ENCODE data around the gene NPW. TPM values are rescaled to one million over a fixed set of nuclear protein-coding genes. Genes with fewer than 3 reads are reported as not detected.
A peak's percentile ranks its signal among the peaks of the same experiment; 100 is the strongest.

Gene NPW
- total and polyA plus RNA-seq, 9 of the 15 experiments (the other 6 are each of a cell fraction or from before 2014, with no cell fraction given): 0.14 to 4.0 (median 2.6) TPM; not detected in 4

DNA sequence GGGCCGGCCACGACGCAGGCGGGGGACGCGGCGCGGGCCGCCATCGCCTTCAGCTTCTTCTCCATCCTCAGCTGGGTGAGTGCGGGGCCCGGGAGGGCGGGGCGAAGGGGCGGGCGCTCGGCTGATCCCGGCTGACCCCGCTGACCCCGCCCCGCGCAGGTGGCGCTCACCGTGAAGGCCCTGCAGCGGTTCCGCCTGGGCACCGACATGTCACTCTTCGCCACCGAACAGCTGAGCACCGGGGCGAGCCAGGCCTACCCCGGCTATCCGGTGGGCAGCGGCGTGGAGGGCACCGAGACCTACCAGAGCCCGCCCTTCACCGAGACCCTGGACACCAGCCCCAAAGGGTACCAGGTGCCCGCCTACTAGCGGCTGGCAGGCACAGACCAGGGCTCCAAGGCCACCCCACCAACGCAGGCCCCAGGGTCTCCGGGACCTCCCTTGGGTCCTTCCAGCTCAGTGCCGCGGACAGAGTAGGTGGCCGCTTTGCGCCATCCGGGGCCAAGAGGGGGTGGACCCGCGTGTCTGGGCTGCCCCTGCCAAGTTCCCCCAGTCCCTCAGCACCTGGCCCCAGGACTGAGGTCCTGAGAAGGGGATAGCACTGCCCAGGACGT is 26.8 kb upstream of the NPW start (continued):
- TF ChIP-seq ZNF41 (CRISPR knock-in tag; conservative IDR thresholded peaks at IDR 0.05) (no peak), ZBTB8A (IDR thresholded peaks at IDR 0.05; ENCODE audit: partially characterized antibody) (no peak), NR2C2 (CRISPR knock-in tag; IDR thresholded peaks at IDR 0.05) (no peak), NR2C2 (tag; IDR thresholded peaks at IDR 0.05) (peak; percentile 77; the same call in 1 of the 2 replicates)

DNA sequence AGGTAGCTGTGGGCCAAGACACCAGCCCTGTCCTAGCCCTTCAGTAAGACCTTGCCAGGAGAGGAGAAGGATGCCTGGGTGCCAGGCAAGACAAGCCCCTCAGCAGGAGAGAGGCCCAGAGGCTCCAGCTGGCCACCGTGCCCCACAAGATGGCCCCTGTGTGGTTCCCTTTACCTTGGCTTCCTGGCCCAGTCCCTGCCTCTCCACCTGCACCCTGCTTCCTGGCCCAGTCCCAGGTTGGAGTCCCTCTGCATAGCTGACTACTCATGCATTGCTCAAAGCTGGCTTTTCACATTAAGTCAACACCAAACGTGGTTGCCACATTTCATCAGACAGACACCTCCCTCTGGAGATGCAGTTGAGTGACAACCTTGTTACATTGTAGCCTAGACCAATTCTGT is 25.9 kb upstream of the NPW start:
- Histone ChIP-seq H2AFZ (ENCODE audit: low read depth, low read length) (no peak overlapping the region), H3K79me2 (ENCODE audit: control insufficient read depth, insufficient read depth, low read length) (peaks cover 31% of the 10 kb centered on the region), H3K9me1 (ENCODE audit: control insufficient read depth, insufficient read depth, low read length) (no peaks in the 10 kb centered on the region), H3K4me1 (replicated peaks in 1 of 2; ENCODE audit: control insufficient read depth in 2 of 2, insufficient read depth in 2 of 2, low read length in 2 of 2) (peaks cover 29 to 59% of the 10 kb centered on the region in 2 experiments), H3K4me2 (ENCODE audit: insufficient read depth, low read length) (peak overlapping the region; percentile 87), H4K20me1 (replicated peaks; ENCODE audit: control insufficient read depth, insufficient read depth, low read length) (no peaks in the 10 kb centered on the region; the same call in 1 of the 2 replicates), H3K9ac (ENCODE audit: insufficient read depth in 1 of 2, low read depth in 2 of 2, low read length in 2 of 2) (peak overlapping the region; percentile 80 to 96), H3K9me3 (replicated peaks; ENCODE audit: control insufficient read depth, insufficient read depth, low read depth, low read length) (no peaks in the 10 kb centered on the region), H3K4me3 (peak overlapping the region; percentile 64), H3K36me3 (ENCODE audit: control insufficient read depth, insufficient read depth, low read length) (peaks cover 37% of the 10 kb centered on the region; the same call in 2 of the 3 replicates), H3K27me3 (ENCODE audit: control insufficient read depth in 2 of 2, insufficient read depth in 2 of 2, low read length in 2 of 2) (no peaks in the 10 kb centered on the region), H3K27ac (ENCODE audit: extremely low read depth, low read depth, low read length) (peak overlapping the region; percentile 94; the same call in 2 of the 3 replicates)
- DNase-seq (ENCODE audit: extremely low read depth in 1 of 4, low spot score in 3 of 4) (peak in 1 of 4 experiments; percentile 45), ATAC-seq (peak; percentile 5), FAIRE-seq (no peak)
- ChIA-PET POLR2A (interaction anchor here (0.6 to 5.5 kb wide), 8 partner anchors 11 to 161 kb away, joined by 3 to 50 read pairs (median 4); partner anchors contain the start of genes RNF151, RPS2 and TRAF7), CTCF (ENCODE audit: low intra/inter-chr PET ratio) (no interaction called here)
- WGBS (ENCODE audit: insufficient coverage, low coverage, missing lambda C conversion rate): 10% methylated on average over 2 of the region's 2 CpGs
- TSS peak; percentile 57 for BruUV-seq (replicated peaks)
- intact Hi-C loops (cut with micrococcal nuclease) (loop anchor here (2.0 kb wide), 1 partner anchor 15 kb away; the partner anchor contains the start of gene ZNF598), in situ Hi-C loops (cut with MboI) (no loop called here)
- TF ChIP-seq DMBX1 (CRISPR knock-in tag; IDR thresholded peaks at IDR 0.05; ENCODE audit: borderline replicate concordance) (peak; percentile 77; the same call in 1 of the 2 replicates), MEIS2 (IDR thresholded peaks at IDR 0.05; ENCODE audit: partially characterized antibody) (peak; percentile 51), RBM39 (optimal IDR thresholded peaks at IDR 0.05; ENCODE audit: low read depth, low read length) (no peak), SNIP1 (IDR thresholded peaks at IDR 0.05; ENCODE audit: low read depth) (no peak), SIN3B (IDR thresholded peaks at IDR 0.05; ENCODE audit: low read depth) (no peak), MCM3 (IDR thresholded peaks at IDR 0.05) (no peak), ZFPM2 (CRISPR knock-in tag; IDR thresholded peaks at IDR 0.05) (no peak), GATAD2B (IDR thresholded peaks at IDR 0.05; ENCODE audit: borderline replicate concordance) (no peak)
- TF ChIP-seq, protein P1, sequence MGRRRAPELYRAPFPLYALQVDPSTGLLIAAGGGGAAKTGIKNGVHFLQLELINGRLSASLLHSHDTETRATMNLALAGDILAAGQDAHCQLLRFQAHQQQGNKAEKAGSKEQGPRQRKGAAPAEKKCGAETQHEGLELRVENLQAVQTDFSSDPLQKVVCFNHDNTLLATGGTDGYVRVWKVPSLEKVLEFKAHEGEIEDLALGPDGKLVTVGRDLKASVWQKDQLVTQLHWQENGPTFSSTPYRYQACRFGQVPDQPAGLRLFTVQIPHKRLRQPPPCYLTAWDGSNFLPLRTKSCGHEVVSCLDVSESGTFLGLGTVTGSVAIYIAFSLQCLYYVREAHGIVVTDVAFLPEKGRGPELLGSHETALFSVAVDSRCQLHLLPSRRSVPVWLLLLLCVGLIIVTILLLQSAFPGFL (CRISPR knock-in tag; IDR thresholded peaks at IDR 0.05): no peak
- TF ChIP-seq, protein P2, sequence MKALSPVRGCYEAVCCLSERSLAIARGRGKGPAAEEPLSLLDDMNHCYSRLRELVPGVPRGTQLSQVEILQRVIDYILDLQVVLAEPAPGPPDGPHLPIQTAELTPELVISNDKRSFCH (CRISPR knock-in tag; IDR thresholded peaks at IDR 0.05): no peak
- TF ChIP-seq, protein P2 (tag; IDR thresholded peaks at IDR 0.05): peak; percentile 64; the same call in 1 of the 2 replicates
- TF ChIP-seq, protein P3, sequence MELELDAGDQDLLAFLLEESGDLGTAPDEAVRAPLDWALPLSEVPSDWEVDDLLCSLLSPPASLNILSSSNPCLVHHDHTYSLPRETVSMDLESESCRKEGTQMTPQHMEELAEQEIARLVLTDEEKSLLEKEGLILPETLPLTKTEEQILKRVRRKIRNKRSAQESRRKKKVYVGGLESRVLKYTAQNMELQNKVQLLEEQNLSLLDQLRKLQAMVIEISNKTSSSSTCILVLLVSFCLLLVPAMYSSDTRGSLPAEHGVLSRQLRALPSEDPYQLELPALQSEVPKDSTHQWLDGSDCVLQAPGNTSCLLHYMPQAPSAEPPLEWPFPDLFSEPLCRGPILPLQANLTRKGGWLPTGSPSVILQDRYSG (tag; conservative IDR thresholded peaks at IDR 0.05; ENCODE audit: low read depth): peak; percentile 75; the same call in 1 of the 2 replicates

All from K562 (cell line).